ENCODE measurements around the gene PLA2G4B. TPM values are rescaled to one million over a fixed set of nuclear protein-coding genes. Genes with fewer than 3 reads are reported as not detected.

Gene PLA2G4B
- total and polyA plus RNA-seq, 2 of the 8 experiments (the other 6 are each of a cell fraction or from before 2014, with no cell fraction given) = 4.2 to 9.2 TPM

GRCh38 chr15:41801850-41802455, 36.7 kb upstream of the PLA2G4B start:
- FAIRE-seq (no peak), DNase-seq (ENCODE audit: low read depth in 1 of 2, low spot score in 2 of 2) (no peak)
- H3K23me2 ChIP-seq (ENCODE audit: low read depth, low read length) = no peaks in the 10 kb centered on the region
- peaks cover 0 to 4% (median 2%) of the 10 kb centered on the region in 4 experiments; a peak in 4 of 7 replicates for H3K4me1 ChIP-seq (replicated peaks in 1 of 4; ENCODE audit: control insufficient read depth in 3 of 4, insufficient read depth in 4 of 4, low read length in 3 of 4)
- H4K5ac ChIP-seq (ENCODE audit: insufficient read length, low read depth, low read length) = no peak overlapping the region
- TF ChIP-seq ATF2 (IDR thresholded peaks at IDR 0.05; ENCODE audit: low read length) (no peak), ATF3 (IDR thresholded peaks at IDR 0.05; ENCODE audit: insufficient read depth, low read depth, low read length) (no peak), GABPA (IDR thresholded peaks at IDR 0.05; ENCODE audit: borderline replicate concordance, insufficient read depth, low read length) (no peak)
- no peaks in the 10 kb centered on the region for H3K9me3 ChIP-seq (ENCODE audit: insufficient read depth in 2 of 2, low read depth in 1 of 2, low read length in 1 of 2)
- H2BK15ac ChIP-seq (ENCODE audit: low read length) = no peak overlapping the region
- no peaks in the 10 kb centered on the region for H3K36me3 ChIP-seq (ENCODE audit: control insufficient read depth in 2 of 4, insufficient read depth in 4 of 4, low read length in 3 of 4)
- H3K27ac ChIP-seq (ENCODE audit: low read depth, low read length) = no peak overlapping the region
- H3K14ac ChIP-seq (ENCODE audit: insufficient read length) = no peak overlapping the region
- POLR2A ChIA-PET (ENCODE audit: partially characterized antibody) = no interaction called here
- no peak overlapping the region for H2BK12ac ChIP-seq (ENCODE audit: low read depth, low read length)
- no peak overlapping the region for H3K56ac ChIP-seq (replicated peaks; ENCODE audit: insufficient read length, low read depth, low read length)
- no peak overlapping the region for H3K4ac ChIP-seq (replicated peaks; ENCODE audit: insufficient read length, low read depth, low read length)
- WGBS, 2 experiments (ENCODE audit: extremely low coverage in 1 of 2, insufficient coverage in 1 of 2, insufficient read length in 1 of 2, insufficient replicate concordance in 2 of 2, low coverage in 1 of 2, low lambda C conversion rate in 2 of 2, missing lambda C conversion rate in 1 of 2) = 98% methylated on average over 3 of the region's 3 CpGs; no CpG with 5 or more reads in 1 of the 2 experiments
- no peak overlapping the region for H3K23ac ChIP-seq (ENCODE audit: insufficient read length)
- no peak overlapping the region for H2BK5ac ChIP-seq (ENCODE audit: low read depth, low read length)
- H3K79me2 ChIP-seq (ENCODE audit: control insufficient read depth in 1 of 2, insufficient read depth in 2 of 2, low read length in 2 of 2) = no peaks in the 10 kb centered on the region
- no peak overlapping the region for H3K18ac ChIP-seq (ENCODE audit: extremely low read depth, low read length)
- H3K4me2 ChIP-seq (ENCODE audit: insufficient read depth in 1 of 2, low read depth in 2 of 2, low read length in 2 of 2) = no peak overlapping the region
- no peak overlapping the region for H4K8ac ChIP-seq (ENCODE audit: extremely low read depth, insufficient read depth, low read length)
- H4K91ac ChIP-seq (replicated peaks; ENCODE audit: insufficient read length, low read length) = no peak overlapping the region
- no peaks in the 10 kb centered on the region for H3K79me1 ChIP-seq (ENCODE audit: low read depth, low read length)
- H4K20me1 ChIP-seq (replicated peaks in 1 of 2; ENCODE audit: control insufficient read depth in 1 of 2, insufficient read depth in 2 of 2, low read length in 2 of 2) = peaks cover 0 to 2% of the 10 kb centered on the region in 2 experiments
- H2AK5ac ChIP-seq (ENCODE audit: low read depth, low read length) = no peak overlapping the region
- H2AFZ ChIP-seq (ENCODE audit: low read length) = no peak overlapping the region
- no peak overlapping the region for H3K9ac ChIP-seq (replicated peaks in 1 of 4; ENCODE audit: extremely low read depth in 1 of 4, low read depth in 3 of 4, low read length in 3 of 4)
- H3K4me3 ChIP-seq (ENCODE audit: extremely low read depth in 1 of 4, insufficient read depth in 2 of 4, low read depth in 3 of 4, low read length in 4 of 4) = no peak overlapping the region
- no peaks in the 10 kb centered on the region for H3K27me3 ChIP-seq (replicated peaks in 1 of 4; ENCODE audit: control insufficient read depth in 3 of 4, extremely low read depth in 1 of 4, insufficient read depth in 3 of 4, low read length in 3 of 4)
- H2BK120ac ChIP-seq (replicated peaks; ENCODE audit: low read depth, low read length) = no peak overlapping the region
- H2BK20ac ChIP-seq (ENCODE audit: low read length) = no peak overlapping the region
- CTCF ChIA-PET (ENCODE audit: partially characterized antibody) = interaction anchor here (0.7 to 13.7 kb wide), 7 partner anchors 9 to 336 kb away, joined by 3 to 283 read pairs (median 4); partner anchors contain the start of gene MAPKBP1
